ENCODE results near the gene MOSPD2. TPM values are rescaled to one million over a fixed set of nuclear protein-coding genes. Genes with fewer than 3 reads are reported as not detected.

Gene MOSPD2
- total and polyA plus RNA-seq, 2 donors (not counting 3 experiments of a cell fraction or from before 2014, with no cell fraction given) = 4.9 to 14.9 TPM

- H3K4me1 ChIP-seq (ENCODE audit: control insufficient read depth, extremely low read depth, insufficient read depth, low read length) = no peaks in the 10 kb centered on the region
Measured at GRCh38 chrX:14939644-14940043, 66.4 kb downstream of the MOSPD2 start.

More at GRCh38 chrX:14939644-14940043, 66.4 kb downstream of the MOSPD2 start:
- Histone ChIP-seq H3K9ac (replicated peaks; ENCODE audit: extremely low read depth, insufficient read depth, low read length) (no peak overlapping the region), H3K79me2 (ENCODE audit: control insufficient read depth, insufficient read depth, low read length) (no peaks in the 10 kb centered on the region), H3K4me3 (replicated peaks in 1 of 3; ENCODE audit: insufficient read depth in 1 of 3, low read depth in 1 of 3, low read length in 3 of 3) (no peak overlapping the region), H2AFZ (ENCODE audit: low read depth, low read length) (no peak overlapping the region), H3K27ac (ENCODE audit: insufficient read depth, low read depth, low read length) (no peak overlapping the region), H4K20me1 (replicated peaks; ENCODE audit: control insufficient read depth, extremely low read depth, insufficient read depth, low read length) (no peaks in the 10 kb centered on the region), H3K9me1 (replicated peaks; ENCODE audit: control insufficient read depth, extremely low read depth, insufficient read depth, low read length) (no peaks in the 10 kb centered on the region), H3K36me3 (ENCODE audit: control insufficient read depth in 2 of 2, extremely low read depth in 1 of 2, insufficient read depth in 2 of 2, low read length in 2 of 2) (no peaks in the 10 kb centered on the region), H3K9me3 (replicated peaks; ENCODE audit: control insufficient read depth, insufficient read depth, low read length) (no peaks in the 10 kb centered on the region), H3K4me2 (ENCODE audit: insufficient read depth, low read length) (no peak overlapping the region), H3K27me3 (ENCODE audit: control insufficient read depth in 2 of 2, insufficient read depth in 2 of 2, low read length in 2 of 2) (no peaks in the 10 kb centered on the region)
- CTCF ChIA-PET = no interaction called here
- TF ChIP-seq MAX (IDR thresholded peaks at IDR 0.05; ENCODE audit: insufficient read depth, insufficient read length) (no peak), CTCF (IDR thresholded peaks at IDR 0.05; ENCODE audit: extremely low read depth in 1 of 2, insufficient read depth in 1 of 2, low read depth in 1 of 2, low read length in 2 of 2) (no peak), FOS (IDR thresholded peaks at IDR 0.05; ENCODE audit: borderline replicate concordance, insufficient read depth, low read length) (no peak), GATA2 (IDR thresholded peaks at IDR 0.05; ENCODE audit: insufficient read depth, insufficient read length, low read depth, low read length) (no peak), MYC (IDR thresholded peaks at IDR 0.05; ENCODE audit: low read depth, low read length) (no peak), POLR2AphosphoS5 (IDR thresholded peaks at IDR 0.05; ENCODE audit: insufficient read depth, low read depth, low read length) (no peak), JUN (IDR thresholded peaks at IDR 0.05; ENCODE audit: borderline replicate concordance, insufficient read depth, insufficient read length, low read depth) (no peak), EZH2 (IDR thresholded peaks at IDR 0.05; ENCODE audit: borderline replicate concordance, low read depth, low read length, severe bottlenecking) (no peak), POLR2A (IDR thresholded peaks at IDR 0.05; ENCODE audit: low read depth, low read length) (no peak)
- BruUV-seq (replicated peaks) = no TSS peak
- intact Hi-C loops (cut with micrococcal nuclease) (no loop called here), dilution Hi-C loops (cut with MboI; ENCODE audit: extremely low pct_ligation_motif_present, low sequenced_read_pairs) (no loop called here)
- POLR2A ChIA-PET = no interaction called here
- DNase-seq (ENCODE audit: low read depth, low spot score) (no peak), FAIRE-seq (no peak)

Data from endothelial cell of umbilical vein (primary cell).